ENCODE measurements around the gene KAZN.
A peak's percentile ranks its signal among the peaks of the same experiment; 100 is the strongest.

The KAZN gene

GRCh38 chr1:14803002-14803789 lies 204.7 kb downstream of the KAZN start:
- DNase-seq, result no peak

GRCh38 chr1:14804626-14805025 lies 206.1 kb downstream of the KAZN start:
- peak; percentile 43 for DNase-seq

- DNase-seq, result no peak
Observed at GRCh38 chr1:14806772-14807171, 208.3 kb downstream of the KAZN start.

- no peak for DNase-seq
Observed at GRCh38 chr1:14808768-14809167, 210.3 kb downstream of the KAZN start.

- no peak for DNase-seq
Observed at GRCh38 chr1:14809191-14809981, 210.9 kb downstream of the KAZN start.

GRCh38 chr1:14810595-14811361 lies 212.3 kb downstream of the KAZN start:
- no peak for DNase-seq

GRCh38 chr1:14811573-14811972 lies 213.1 kb downstream of the KAZN start:
- no peak for DNase-seq

GRCh38 chr1:14812189-14812588 lies 213.7 kb downstream of the KAZN start:
- DNase-seq, result no peak

GRCh38 chr1:14815175-14815877 lies 216.8 kb downstream of the KAZN start:
- DNase-seq, result no peak

GRCh38 chr1:14817223-14818170 lies 219.0 kb downstream of the KAZN start:
- no peak for DNase-seq

- no peak for DNase-seq
Observed at GRCh38 chr1:14820295-14821085, 222.0 kb downstream of the KAZN start.

GRCh38 chr1:14822493-14822892 lies 224.0 kb downstream of the KAZN start:
- no peak for DNase-seq

- DNase-seq, result no peak
Observed at GRCh38 chr1:14822996-14823395, 224.5 kb downstream of the KAZN start.

GRCh38 chr1:14824314-14824915 lies 225.9 kb downstream of the KAZN start:
- no peak for DNase-seq

- DNase-seq, result no peak
Observed at GRCh38 chr1:14825396-14825795, 226.9 kb downstream of the KAZN start.

GRCh38 chr1:14826172-14826636 lies 227.7 kb downstream of the KAZN start:
- DNase-seq, result no peak

GRCh38 chr1:14826731-14827326 lies 228.3 kb downstream of the KAZN start:
- DNase-seq, result no peak

GRCh38 chr1:14827870-14828269 lies 229.4 kb downstream of the KAZN start:
- DNase-seq, result no peak

GRCh38 chr1:14828665-14829064 lies 230.2 kb downstream of the KAZN start:
- no peak for DNase-seq

- DNase-seq, result no peak
Observed at GRCh38 chr1:14835725-14836124, 237.2 kb downstream of the KAZN start.

Data from NCI-H82 (cell line).